GM23248 (cell line): Measurements from ENCODE around the gene COPZ2.

Experiments used
- EZH2 ChIP-seq: fragments of 200-600 bp; sonication (generic); IDR thresholded peaks from 2 replicates; pipeline ENCODE4 v1.6.1; 2018; ENCODE audit warnings: antibody characterized with exemption, mild to moderate bottlenecking; ENCODE audit not compliant: insufficient read depth, poor library complexity, severe bottlenecking
- EZH2phosphoT487 ChIP-seq: fragments of 200-600 bp; sonication (generic); IDR thresholded peaks from 2 replicates; pipeline ENCODE4 v1.6.1; 2018; ENCODE audit warnings: antibody characterized with exemption, moderate library complexity, mild to moderate bottlenecking, low read depth; ENCODE audit not compliant: insufficient read depth

DNA sequence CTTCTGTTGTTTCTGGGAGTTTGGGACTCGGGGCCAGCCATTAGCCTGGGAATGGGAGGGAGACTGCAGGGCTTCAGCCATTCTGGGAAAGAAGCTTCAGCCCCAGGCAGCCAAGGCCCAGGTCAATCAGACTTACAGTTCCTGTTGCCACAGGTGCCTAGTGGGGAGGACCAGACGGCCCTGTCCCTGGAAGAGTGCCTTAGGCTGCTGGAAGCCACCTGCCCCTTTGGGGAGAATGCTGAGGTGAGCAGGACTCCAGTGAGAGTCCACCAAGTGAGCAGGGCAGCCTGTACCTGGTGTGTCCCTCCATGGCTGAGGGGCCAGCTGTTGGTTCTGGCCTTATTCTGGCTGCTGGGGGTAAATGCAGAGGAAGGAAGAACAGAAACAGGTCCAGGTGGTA lies 19.3 kb upstream of the COPZ2 start:
- TF ChIP-seq EZH2 = no peak
- TF ChIP-seq EZH2phosphoT487 = no peak
